ENCODE results near the gene PI4KA.
"Not testable (repeated sequence)": the region's sequence is repeated elsewhere in the genome, so short reads cannot be mapped to it uniquely, and the experiment has no call there.

Gene PI4KA

GRCh38 chr22:20720692-20721408 is 137.8 kb downstream of the PI4KA start:
- DNase-seq: no peak

GRCh38 chr22:20718727-20719126 is 139.9 kb downstream of the PI4KA start:
- not testable (repeated sequence) for DNase-seq

GRCh38 chr22:20717981-20718380 is 140.6 kb downstream of the PI4KA start:
- not testable (repeated sequence) for DNase-seq

GRCh38 chr22:20717213-20717866 is 141.3 kb downstream of the PI4KA start:
- not testable (repeated sequence) for DNase-seq

GRCh38 chr22:20713116-20713515 is 145.5 kb downstream of the PI4KA start:
- not testable (repeated sequence) for DNase-seq

GRCh38 chr22:20709966-20710365 is 148.6 kb downstream of the PI4KA start:
- DNase-seq: not testable (repeated sequence)

- not testable (repeated sequence) for DNase-seq
Measured at GRCh38 chr22:20707549-20708118, 151.0 kb downstream of the PI4KA start.

GRCh38 chr22:20703816-20704609 is 154.6 kb downstream of the PI4KA start:
- DNase-seq: not testable (repeated sequence)

GRCh38 chr22:20703414-20703806 is 155.2 kb downstream of the PI4KA start:
- DNase-seq: not testable (repeated sequence)

- peak; percentile 84 for DNase-seq
Measured at GRCh38 chr22:20702546-20703413, 155.8 kb downstream of the PI4KA start.

- not testable (repeated sequence) for DNase-seq
Measured at GRCh38 chr22:20702175-20702545, 156.5 kb downstream of the PI4KA start.

GRCh38 chr22:20701680-20702136 is 156.9 kb downstream of the PI4KA start:
- DNase-seq: not testable (repeated sequence)

GRCh38 chr22:20700347-20700746 is 158.3 kb downstream of the PI4KA start:
- not testable (repeated sequence) for DNase-seq

GRCh38 chr22:20699856-20700255 is 158.8 kb downstream of the PI4KA start:
- not testable (repeated sequence) for DNase-seq

- DNase-seq: peak; percentile 86
Measured at GRCh38 chr22:20697481-20698113, 161.0 kb downstream of the PI4KA start.

- DNase-seq: not testable (repeated sequence)
Measured at GRCh38 chr22:20696056-20696455, 162.6 kb downstream of the PI4KA start.

- DNase-seq: not testable (repeated sequence)
Measured at GRCh38 chr22:20695205-20695604, 163.4 kb downstream of the PI4KA start.

GRCh38 chr22:20694256-20694655 is 164.4 kb downstream of the PI4KA start:
- DNase-seq: not testable (repeated sequence)

- not testable (repeated sequence) for DNase-seq
Measured at GRCh38 chr22:20692926-20693325, 165.7 kb downstream of the PI4KA start.

GRCh38 chr22:20690586-20691317 is 167.9 kb downstream of the PI4KA start:
- DNase-seq: not testable (repeated sequence)

Measured in fibroblast of skin of back (primary cell).